BJ (cell line): ENCODE measurements around the gene GRIFIN. TPM values are rescaled to one million over a fixed set of nuclear protein-coding genes. Genes with fewer than 3 reads are reported as not detected.

Source experiments
- CTCF ChIA-PET: fragments of 350-600 bp; formaldehyde crosslinking; extraction: SDS; loops from one replicate; lab custom pipeline; 2021; ENCODE audit warnings: antibody characterized with exemption, inconsistent platforms; lab: Yijun Ruan, JAX
- POLR2A ChIA-PET: fragments of 300-600 bp; sonication (Branson Sonifier 250); formaldehyde crosslinking; extraction: SDS; loops from one replicate; lab custom pipeline; 2021; ENCODE audit warnings: antibody characterized with exemption; lab: Charles Lee
- DNase-seq: peaks from one replicate; pipeline ENCODE4 v3.0.0-alpha.2; 2011; ENCODE audit warnings: low read depth
- H3K27me3 ChIP-seq: 2 replicates; pipeline ENCODE4 v1.6.0; 2011; ENCODE audit warnings: low read length; ENCODE audit not compliant: control insufficient read depth, insufficient read depth
- H3K36me3 ChIP-seq: 2 replicates; pipeline ENCODE4 v1.5.1; 2011; ENCODE audit warnings: low read length; ENCODE audit not compliant: control insufficient read depth, insufficient read depth
- H3K4me3 ChIP-seq: 2 replicates; pipeline ENCODE4 v1.5.1; 2011; ENCODE audit warnings: low read depth, mild to moderate bottlenecking, control low read depth, low read length
- polyA minus RNA-seq: library from RNA; depleted of rRNA, polyadenylated mRNA; stranded (reverse); fragments of >200 nt; gene quantifications from 2 replicates; pipeline ENCODE4 v1.2.3, GENCODE V29; 2011; rRNA and poly(A)+ RNA removed
- polyA plus RNA-seq: library from polyadenylated mRNA; depleted of rRNA; stranded (reverse); fragments of >200 nt; gene quantifications from 2 replicates; pipeline ENCODE4 v1.2.3, GENCODE V29; 2011; rRNA removed
- TF ChIP-seq, protein P1 (sequence below): IDR thresholded peaks from 2 replicates; pipeline ENCODE4 v1.5.1; 2011; ENCODE audit warnings: low read depth, mild to moderate bottlenecking, control low read depth, inconsistent platforms, low read length, moderate library complexity; ENCODE audit not compliant: insufficient read depth

The GRIFIN gene, protein sequence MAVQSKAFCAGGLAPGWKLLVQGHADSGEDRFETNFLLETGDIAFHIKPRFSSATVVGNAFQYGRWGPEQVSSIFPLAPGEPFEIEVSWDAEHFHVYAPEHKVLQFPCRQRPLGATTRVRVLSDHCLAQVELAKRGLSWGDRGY
- polyA plus RNA-seq (not detected in 2 replicates), polyA minus RNA-seq (not detected in 2 replicates)

DNA sequence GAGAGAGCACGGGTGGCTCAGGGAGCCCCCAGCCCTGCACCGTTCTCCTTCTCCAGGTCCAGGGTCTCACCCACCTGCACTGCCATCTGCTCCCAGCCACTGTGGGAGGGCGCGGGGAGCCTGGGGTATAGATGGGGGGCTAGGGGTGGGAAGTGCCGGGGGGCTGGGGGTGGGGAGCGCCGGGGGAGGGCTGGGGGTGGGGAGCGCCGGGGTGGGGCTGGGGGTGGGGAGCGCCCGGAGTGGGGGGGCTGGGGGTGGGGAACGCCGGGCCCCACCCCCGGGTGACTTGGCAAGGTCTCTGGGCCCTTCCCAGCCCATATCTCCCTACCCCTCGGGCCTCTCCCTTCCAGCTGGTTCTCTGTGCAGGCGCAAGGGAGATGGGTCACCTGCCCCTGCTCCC, at the start of gene GRIFIN:
GRIFIN (minus strand) TSS at position 101 of the 400 bp plus-strand sequence; CDS start at position 86, 15 bp downstream.
- CTCF ChIA-PET: interaction anchor here (0.9 to 1.1 kb wide), 2 partner anchors 32 to 91 kb away, joined by 3 read pairs; no protein-coding TSS in a partner anchor

DNA sequence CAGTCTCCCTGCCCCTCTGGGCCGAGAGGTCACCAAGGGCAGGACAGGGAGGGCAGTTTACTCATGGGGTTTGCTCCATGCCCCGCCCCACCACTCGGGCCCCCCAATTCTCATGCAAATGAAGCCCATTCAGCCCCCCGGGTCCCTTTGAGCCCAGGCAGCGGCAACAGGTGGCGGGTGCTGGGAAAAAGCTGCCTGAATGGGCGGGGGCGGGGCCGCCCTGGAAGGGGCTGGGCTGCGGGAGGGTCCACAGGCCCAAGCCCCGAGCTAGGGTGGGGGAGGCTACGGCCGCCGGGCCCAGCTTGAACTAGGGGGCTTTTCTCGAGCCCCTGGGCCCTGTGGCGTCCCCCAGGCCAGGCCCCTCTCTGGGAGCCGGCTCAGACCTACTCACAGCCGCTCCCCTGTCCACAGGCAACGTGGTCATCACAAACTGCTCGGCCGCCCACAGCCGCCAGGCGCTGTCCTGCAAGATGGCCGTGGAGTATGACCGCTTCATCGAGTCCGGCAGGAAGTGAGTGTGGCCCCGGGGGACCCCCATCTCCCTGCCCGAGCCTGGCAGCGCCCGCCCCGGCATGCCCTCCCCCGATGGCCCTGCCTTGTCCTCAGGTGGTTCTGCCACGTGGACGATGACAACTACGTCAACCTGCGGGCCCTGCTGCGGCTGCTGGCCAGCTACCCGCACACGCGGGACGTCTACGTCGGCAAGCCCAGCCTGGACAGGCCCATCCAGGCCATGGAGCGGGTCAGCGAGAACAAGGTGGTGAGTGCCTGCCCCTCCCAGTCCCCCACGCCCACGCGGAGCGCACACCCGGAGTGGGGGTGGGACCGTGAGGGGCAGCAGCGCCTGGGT, 48.8 kb upstream of the GRIFIN start:
- CTCF ChIA-PET: no interaction called here
- POLR2A ChIA-PET: no interaction called here
- peaks cover 5% of the 10 kb centered on the region for H3K36me3 ChIP-seq
- H3K27me3 ChIP-seq: no peaks in the 10 kb centered on the region
- TF ChIP-seq, protein P1, sequence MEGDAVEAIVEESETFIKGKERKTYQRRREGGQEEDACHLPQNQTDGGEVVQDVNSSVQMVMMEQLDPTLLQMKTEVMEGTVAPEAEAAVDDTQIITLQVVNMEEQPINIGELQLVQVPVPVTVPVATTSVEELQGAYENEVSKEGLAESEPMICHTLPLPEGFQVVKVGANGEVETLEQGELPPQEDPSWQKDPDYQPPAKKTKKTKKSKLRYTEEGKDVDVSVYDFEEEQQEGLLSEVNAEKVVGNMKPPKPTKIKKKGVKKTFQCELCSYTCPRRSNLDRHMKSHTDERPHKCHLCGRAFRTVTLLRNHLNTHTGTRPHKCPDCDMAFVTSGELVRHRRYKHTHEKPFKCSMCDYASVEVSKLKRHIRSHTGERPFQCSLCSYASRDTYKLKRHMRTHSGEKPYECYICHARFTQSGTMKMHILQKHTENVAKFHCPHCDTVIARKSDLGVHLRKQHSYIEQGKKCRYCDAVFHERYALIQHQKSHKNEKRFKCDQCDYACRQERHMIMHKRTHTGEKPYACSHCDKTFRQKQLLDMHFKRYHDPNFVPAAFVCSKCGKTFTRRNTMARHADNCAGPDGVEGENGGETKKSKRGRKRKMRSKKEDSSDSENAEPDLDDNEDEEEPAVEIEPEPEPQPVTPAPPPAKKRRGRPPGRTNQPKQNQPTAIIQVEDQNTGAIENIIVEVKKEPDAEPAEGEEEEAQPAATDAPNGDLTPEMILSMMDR: no peak
- H3K4me3 ChIP-seq: no peak overlapping the region
- DNase-seq: no peak

More for the DNA sequence above, at the start of gene GRIFIN:
- TF ChIP-seq, protein P1: no peak
- POLR2A ChIA-PET: no interaction called here
- no peak for DNase-seq
- no peaks in the 10 kb centered on the region; the same call in none of the 2 replicates for H3K27me3 ChIP-seq
- no peak within 1 kb of the TSS for H3K4me3 ChIP-seq
- no peaks in the 10 kb centered on the region for H3K36me3 ChIP-seq

DNA sequence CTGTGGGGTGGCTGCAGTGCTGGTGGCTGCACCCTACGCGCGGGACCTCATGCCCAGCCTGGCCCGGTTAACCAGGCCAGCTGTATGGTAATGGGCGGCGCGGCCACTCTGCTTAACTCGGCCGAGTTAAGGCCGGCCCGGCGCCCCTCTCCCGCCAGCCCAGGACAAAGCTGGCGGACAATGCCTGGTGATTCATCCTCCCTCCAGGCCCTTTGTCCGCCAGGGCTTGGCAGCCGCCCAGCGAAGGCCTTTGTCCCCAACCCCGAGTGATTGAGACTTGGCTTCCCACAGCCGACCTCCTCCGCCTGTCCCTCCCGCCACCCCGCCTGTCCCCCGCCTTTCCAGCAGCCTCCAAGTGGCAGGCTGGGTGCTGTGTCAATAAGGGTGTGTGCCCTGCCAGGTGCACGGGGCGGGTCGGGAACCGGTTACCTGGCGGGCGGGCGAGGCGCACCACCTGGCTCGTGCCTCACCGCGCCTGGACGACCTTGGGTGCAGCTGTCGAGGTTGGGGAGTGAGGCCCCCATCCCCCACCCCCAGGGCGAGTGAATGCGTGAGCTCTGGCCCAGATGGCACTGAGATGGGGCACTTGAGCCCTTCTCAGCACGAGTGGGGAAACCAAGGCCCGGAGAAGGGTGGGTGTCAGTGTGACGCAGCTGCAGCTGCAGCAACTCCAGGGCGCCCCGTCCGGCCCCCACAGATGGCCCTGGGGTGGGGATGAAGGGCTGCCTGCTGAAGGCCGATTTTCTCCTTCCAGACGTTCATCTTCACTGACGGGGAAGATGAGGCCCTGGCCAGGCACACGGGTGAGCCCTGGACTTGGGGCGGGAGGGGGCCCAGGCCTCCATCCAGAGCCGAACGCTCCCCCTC, 48.0 kb upstream of the GRIFIN start:
- no peak overlapping the region for H3K4me3 ChIP-seq
- POLR2A ChIA-PET: no interaction called here
- H3K36me3 ChIP-seq: peaks cover 5% of the 10 kb centered on the region
- DNase-seq: no peak
- no peaks in the 10 kb centered on the region for H3K27me3 ChIP-seq
- CTCF ChIA-PET: interaction anchor here (0.9 kb wide), 1 partner anchor 157 kb away, joined by 3 read pairs; no protein-coding TSS in a partner anchor
- TF ChIP-seq, protein P1: no peak

DNA sequence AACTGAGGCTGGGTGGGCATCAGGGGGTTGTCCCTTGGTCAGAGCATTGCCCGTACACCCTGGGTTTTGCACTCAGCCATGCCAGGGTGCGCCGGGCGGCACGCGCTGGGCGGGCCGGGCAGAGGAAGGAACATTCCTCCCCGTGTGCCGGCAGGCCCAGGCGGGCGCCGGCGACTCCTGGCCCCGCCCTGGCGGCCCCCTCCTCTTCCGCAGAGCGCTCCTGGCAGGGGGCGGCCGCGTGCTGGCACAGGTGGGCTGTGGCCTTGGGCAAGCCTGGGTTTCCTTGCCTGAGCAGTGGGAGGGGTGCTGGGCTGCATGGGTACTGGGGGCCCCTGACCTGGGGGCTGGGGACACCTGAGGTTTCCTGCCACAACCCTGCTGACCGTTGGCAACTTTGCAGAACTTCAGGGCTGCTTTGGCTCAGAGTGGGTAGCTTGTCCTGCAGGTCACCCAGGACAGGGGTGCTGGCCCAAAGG, 47.3 kb upstream of the GRIFIN start:
- TF ChIP-seq, protein P1: no peak
- Histone ChIP-seq H3K27me3 (no peaks in the 10 kb centered on the region), H3K4me3 (no peak overlapping the region), H3K36me3 (peaks cover 5% of the 10 kb centered on the region)
- no peak for DNase-seq
- ChIA-PET CTCF (interaction anchor here (0.9 kb wide), 1 partner anchor 158 kb away, joined by 3 read pairs; no protein-coding TSS in a partner anchor), POLR2A (no interaction called here)
